A172 (cell line): ENCODE measurements around the gene ZIC4. TPM values are rescaled to one million over a fixed set of nuclear protein-coding genes. Genes with fewer than 3 reads are reported as not detected.
A peak's percentile ranks its signal among the peaks of the same experiment; 100 is the strongest.

Source experiments
- DNase-seq: peaks from one replicate; pipeline ENCODE4 v3.0.0-alpha.2; 2015; ENCODE audit warnings: low spot score
- total RNA-seq: library from RNA; depleted of rRNA; stranded (reverse); fragments of >200 nt; shearing (Covaris generic); gene quantifications from 2 replicates; pipeline ENCODE4 v1.2.3, GENCODE V29; 2014

Gene ZIC4
- total RNA-seq, 1 experiment from 2014 or later, result 1.4 TPM

GRCh38 chr3:147370349-147370748, 36.0 kb downstream of the ZIC4 start:
- DNase-seq, result no peak

DNA sequence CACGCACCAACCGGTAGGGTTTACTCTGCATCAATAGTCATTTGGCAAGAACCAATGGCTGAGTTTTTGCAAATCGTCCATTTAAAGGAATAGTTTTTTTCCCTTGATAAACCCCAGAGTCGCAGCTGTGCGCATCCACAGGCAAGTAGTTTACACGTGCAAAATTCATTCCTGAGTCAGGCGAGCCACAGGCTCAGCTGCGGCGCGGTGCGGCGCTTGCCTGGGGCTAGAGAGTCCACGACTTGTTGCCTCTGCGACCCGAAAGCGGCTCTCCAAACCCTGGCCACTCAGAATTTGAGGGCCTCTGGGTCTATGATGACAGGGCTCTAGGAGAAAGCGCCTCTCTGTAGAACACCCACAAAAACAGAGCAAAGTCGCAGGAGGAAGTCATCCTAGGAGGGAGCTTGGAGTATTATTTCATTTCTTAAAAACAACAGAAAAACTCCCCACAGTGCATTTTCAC, 36.7 kb downstream of the ZIC4 start:
- DNase-seq, result no peak

- DNase-seq, result no peak
Measured at GRCh38 chr3:147369231-147369630, 37.1 kb downstream of the ZIC4 start.

GRCh38 chr3:147368561-147369221, 37.7 kb downstream of the ZIC4 start:
- DNase-seq, result no peak

GRCh38 chr3:147368151-147368550, 38.2 kb downstream of the ZIC4 start:
- DNase-seq, result no peak

GRCh38 chr3:147367676-147368075, 38.7 kb downstream of the ZIC4 start:
- no peak for DNase-seq

- no peak for DNase-seq
Measured at GRCh38 chr3:147365196-147366115, 40.9 kb downstream of the ZIC4 start.

- DNase-seq, result no peak
Measured at GRCh38 chr3:147364771-147365170, 41.6 kb downstream of the ZIC4 start.

DNA sequence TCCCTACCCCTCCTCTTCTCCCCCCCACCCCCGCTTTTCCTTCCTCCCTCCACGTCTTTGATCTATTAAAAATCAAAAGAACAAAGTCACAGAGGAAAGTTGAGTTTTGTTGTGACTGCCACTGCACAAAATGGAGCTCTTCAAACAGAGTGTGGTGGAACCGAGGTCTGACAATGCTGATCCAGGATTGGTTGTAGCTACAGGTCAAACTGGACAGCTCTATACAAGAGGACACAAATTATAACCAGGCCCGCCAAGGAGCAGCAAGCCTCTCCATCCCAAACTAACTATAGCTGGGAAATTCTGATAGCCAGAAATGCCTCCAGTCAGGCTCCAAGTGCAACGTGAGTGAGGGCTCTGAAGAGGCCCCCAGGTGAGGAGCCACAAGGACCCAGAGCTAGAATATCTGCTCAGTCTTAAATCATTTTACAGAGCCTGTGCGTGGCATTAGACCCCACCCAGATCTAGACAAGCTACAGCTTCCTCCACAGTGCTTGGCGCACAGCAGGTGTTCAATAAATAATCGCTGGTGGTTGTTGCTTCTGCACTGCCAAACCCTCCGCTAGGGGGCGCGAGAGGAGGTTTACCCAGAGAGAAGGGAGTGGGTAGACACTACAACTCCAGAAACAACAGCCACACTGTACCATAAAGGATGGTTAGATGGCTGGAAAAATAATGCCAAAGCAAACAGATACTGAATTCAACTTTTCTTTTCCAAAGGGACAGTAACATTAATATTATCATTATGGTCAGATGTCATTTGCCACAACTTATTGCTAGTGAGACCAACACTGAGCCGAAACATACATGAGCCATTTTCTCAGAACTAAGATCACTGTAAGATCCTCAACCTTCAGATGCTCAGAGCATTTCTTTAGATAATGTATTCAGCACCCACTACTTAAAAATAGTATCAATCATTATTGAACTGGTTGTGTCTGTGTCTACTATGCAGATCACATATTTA, 44.6 kb downstream of the ZIC4 start:
- peak; percentile 56 for DNase-seq

DNA sequence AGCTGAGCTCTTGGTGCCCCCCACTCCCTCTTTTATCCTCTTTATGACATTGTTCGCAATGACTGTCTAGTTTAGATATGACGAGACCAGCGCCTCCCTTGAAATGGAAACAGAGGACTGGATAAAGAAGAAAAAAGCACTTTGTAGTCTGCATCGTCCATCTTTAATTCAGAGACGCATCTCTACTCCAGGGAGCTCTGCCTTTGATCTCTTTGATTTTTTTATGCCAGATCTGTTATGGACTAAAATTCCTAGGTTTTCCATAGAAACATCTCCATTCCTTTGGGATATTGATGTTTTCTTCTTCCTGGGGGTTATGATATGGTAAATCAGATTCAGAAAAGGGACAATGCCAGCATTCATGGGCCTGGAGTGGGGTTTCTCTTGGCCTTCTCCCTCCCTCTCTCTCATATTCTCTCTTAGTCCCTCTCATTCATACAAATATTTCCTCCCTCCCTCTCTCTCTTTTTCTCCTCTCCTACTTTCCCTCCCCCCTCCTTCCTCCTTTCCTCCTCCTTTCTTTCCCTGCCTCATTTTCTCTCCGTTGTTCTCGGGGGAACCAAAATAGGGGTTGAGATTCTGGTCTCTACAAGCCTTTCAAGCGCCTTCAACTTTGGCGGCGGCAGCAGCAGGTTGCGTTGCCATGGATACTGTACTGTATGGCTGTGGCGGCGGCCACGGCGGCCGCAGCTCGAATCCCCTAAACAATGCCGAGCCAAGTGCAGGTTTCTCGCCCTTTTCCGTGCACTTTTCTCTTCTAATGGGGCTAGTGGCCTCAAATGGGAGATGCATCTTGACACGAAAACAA, 45.5 kb downstream of the ZIC4 start:
- DNase-seq, result no peak

DNA sequence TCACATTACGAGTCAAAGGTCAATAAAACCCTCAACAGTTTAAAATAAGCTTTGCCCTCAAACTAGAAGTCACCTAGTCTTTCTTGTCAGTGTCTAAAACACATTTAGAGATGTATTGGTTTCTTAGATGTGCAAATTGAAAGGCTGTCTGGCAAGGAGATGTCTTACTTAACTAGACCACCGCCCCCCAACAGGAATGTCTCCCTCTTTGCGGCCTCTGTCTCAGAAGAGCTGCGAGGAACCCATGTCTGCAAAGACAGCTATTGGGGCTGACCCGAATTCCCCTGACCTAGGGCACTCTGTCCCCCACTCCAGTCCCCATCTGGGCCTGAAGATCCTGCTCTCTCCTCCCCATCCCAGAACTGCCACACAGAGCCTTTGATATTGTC, 46.3 kb downstream of the ZIC4 start:
- no peak for DNase-seq

DNA sequence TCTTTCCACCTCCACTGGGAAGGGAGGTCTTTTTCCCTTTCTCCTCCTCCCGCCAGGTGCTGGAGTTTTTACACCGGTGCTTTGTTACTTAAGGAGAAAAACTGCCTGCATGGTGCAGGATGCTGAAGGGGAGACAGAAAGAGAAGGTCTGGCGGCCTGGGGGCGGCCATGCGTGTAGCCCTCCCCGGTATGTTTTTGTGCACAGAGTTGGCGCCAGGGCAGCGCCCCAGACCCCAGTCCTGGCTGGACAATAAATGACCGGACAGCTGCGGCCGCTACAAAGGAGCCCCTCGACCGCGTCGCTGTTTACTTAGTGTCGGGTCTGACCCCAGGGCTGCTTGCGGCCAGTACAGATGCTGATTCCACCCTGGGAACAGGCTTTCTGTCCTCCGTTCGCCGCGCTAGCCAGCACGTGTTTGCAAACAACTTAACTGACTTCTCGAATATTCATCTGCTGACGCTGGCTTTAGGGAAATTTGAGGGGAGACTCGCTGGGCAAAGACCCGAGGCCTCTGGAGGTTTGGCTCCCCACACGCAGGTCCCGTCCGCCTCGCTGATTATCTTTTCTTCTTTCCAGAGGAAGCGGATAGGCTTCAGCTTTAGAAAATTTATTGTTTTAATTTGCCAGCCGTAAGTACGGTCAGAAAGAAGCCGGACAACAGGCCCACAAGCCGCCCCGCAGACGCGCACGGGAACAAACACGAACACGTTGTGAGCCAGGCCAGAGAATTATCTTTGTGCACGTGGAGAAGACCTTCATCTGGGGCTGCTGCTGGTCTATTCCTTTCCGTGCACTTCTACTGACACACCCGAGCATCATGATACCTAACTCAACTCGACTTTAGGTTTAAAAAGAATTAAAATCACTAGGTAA, 46.9 kb downstream of the ZIC4 start:
- no peak for DNase-seq

DNA sequence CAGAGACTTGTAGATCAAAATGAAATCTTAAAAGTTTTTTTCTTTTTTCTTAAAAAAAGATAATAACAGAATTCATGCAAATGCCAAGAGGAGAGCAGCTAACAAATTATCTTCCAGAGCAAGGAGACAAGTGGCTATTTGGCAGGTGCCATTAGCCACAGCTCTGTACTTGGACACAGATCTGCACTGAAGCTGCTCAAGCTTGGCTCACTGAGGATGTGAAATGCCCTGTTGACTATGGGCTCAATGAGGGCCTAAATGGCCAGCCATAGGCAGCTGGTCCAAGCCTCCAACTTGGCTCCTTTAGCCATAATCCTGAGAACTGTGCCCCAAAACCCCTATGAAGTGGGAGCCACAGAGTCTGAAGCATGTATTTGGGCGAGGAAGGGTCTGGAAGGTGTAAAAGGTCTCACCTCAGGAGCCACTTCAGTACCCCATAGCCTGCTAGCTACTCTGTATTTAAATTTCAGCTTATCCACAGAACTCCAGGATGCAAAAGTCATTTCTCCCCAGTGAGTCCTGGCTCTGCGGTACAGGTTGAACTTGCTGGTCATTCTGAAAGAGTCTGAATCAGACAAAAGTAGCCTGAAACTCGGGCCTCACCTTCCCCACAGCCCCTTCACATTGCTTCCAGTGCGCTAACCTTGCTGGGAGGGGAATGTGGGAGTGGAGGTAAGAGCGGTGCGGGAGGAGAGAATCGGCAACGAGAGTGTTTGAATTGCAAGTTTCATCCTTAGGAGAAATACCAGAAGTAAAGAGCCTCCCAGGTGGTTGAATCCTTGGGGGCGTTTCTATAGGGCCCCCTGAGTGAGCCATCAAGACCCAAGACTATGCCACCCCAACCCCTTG, 48.0 kb downstream of the ZIC4 start:
- DNase-seq, result no peak

GRCh38 chr3:147356909-147357900, 49.1 kb downstream of the ZIC4 start:
- DNase-seq, result no peak

GRCh38 chr3:147356145-147356908, 50.0 kb downstream of the ZIC4 start:
- DNase-seq, result no peak

DNA sequence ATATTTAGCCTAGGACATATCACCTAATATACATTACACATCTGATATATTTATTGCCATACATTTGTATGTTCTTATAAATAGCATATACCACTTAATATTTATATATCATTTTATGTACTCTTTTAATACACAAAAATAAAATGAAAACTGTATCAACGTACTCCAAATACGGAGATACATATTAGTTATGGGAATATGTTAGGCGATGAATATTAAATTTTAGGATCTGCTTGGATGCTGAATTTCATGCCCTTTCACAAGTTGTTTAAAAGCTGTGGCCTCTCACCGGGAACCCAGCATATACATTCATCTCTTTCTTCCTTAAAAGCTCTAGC, 50.6 kb downstream of the ZIC4 start:
- no peak for DNase-seq

DNA sequence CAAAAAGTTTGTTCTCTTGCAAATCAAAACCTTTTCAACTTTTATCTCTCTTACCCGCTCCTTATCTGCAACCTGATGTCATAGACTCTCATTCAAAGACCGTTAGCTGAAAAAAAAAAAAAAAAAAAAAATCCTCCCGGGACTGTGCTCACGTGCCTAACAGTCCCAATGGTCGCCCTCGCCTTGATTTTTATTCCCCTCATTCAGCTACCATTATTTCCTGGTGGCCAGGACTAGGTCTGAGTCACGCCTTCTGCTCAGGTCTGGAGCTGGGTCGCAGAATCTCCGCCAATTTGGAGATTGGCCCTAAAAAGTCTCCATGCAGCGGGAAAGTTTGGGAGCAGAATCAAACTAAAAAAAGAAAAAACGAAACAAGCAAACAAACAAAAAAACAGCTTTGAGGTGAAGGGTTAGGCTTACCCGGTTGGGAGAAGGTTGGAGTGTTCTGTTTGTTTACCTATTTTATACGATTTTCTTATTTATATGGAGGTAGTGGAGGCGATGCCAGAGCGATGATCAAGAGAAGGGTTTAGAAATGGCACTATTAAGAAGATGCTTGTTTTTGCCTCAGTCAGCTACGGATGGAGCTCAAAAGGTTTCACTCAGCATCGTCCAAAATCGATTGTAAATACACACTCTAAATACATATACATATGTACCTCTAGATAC, 51.1 kb downstream of the ZIC4 start:
- DNase-seq, result no peak
